Purkinje cell (primary cell): ENCODE data around the gene ZKSCAN8. TPM values are rescaled to one million over a fixed set of nuclear protein-coding genes. Genes with fewer than 3 reads are reported as not detected.

Experiments
- polyA plus RNA-seq: library from polyadenylated mRNA; unstranded; fragments of >200 nt; fragmentation: Nextera tagmentation; gene quantifications from 2 replicates; pipeline ENCODE4 v1.2.1, GENCODE V29; 2014

Gene ZKSCAN8
- 4.5 and 4.8 TPM in 2 replicates for polyA plus RNA-seq

GRCh38 chr6:28141500-28142329, at the start of gene ZKSCAN8:
ZKSCAN8 (plus strand) TSS chr6:28141883; CDS start chr6:28148408, 6,525 bp downstream.

GRCh38 chr6:28124350-28124970, 17.2 kb upstream of the ZKSCAN8 start, which contains the start of gene ZSCAN16:
ZSCAN16 (plus strand) TSS chr6:28124609; CDS start chr6:28125444, 835 bp downstream.

Other genes starting within 250 kb of the ZKSCAN8 start
- not detected in 2 replicates for gene OR2B2, start 229.5 kb upstream of the ZKSCAN8 start, polyA plus RNA-seq
- gene OR2B6, start 184.6 kb upstream of the ZKSCAN8 start, polyA plus RNA-seq, result not detected in 2 replicates
- gene ZNF165, start 61.3 kb upstream of the ZKSCAN8 start, polyA plus RNA-seq, result 1.7 and 6.1 TPM in 2 replicates
- 0.43 and 6.8 TPM in 2 replicates for gene ZSCAN16, start 17.3 kb upstream of the ZKSCAN8 start, polyA plus RNA-seq
- 3.0 and 9.8 TPM in 2 replicates for gene ZSCAN9, start 83.4 kb downstream of the ZKSCAN8 start, polyA plus RNA-seq
- 0.23 and 2.5 TPM in 2 replicates for gene ZKSCAN4, start 110.4 kb downstream of the ZKSCAN8 start, polyA plus RNA-seq
- gene NKAPL, start 117.4 kb downstream of the ZKSCAN8 start, polyA plus RNA-seq, result 6.6 and 12.0 TPM in 2 replicates
- gene ZSCAN26, start 125.3 kb downstream of the ZKSCAN8 start, polyA plus RNA-seq, result 18.7 and 19.7 TPM in 2 replicates
- 3.1 and 7.1 TPM in 2 replicates for gene PGBD1, start 139.7 kb downstream of the ZKSCAN8 start, polyA plus RNA-seq
- 2.4 and 5.7 TPM in 2 replicates for gene ZSCAN31, start 194.3 kb downstream of the ZKSCAN8 start, polyA plus RNA-seq
- 2.8 TPM in 1 of 2 replicates, not detected in the other for gene ZKSCAN3, start 208.1 kb downstream of the ZKSCAN8 start, polyA plus RNA-seq